Measurements from ENCODE around the gene GLB1L2.

GRCh38 chr11:134287561-134287960 lies 44.2 kb upstream of the GLB1L2 start:
- TF ChIP-seq SIN3A (IDR thresholded peaks at IDR 0.05; ENCODE audit: borderline replicate concordance, insufficient read depth, low read length) (no peak), TAF1 (IDR thresholded peaks at IDR 0.05; ENCODE audit: borderline replicate concordance, insufficient read depth, low read length) (no peak)

Data from PFSK-1 (cell line).